ENCODE results near the gene MTHFD1.

- TF ChIP-seq TAF1 (IDR thresholded peaks at IDR 0.05; ENCODE audit: borderline replicate concordance, insufficient read depth, low read length) (no peak), POLR2AphosphoS5 (IDR thresholded peaks at IDR 0.05; ENCODE audit: low read depth, low read length) (no peak), REST (IDR thresholded peaks at IDR 0.05; ENCODE audit: insufficient read depth in 1 of 2, low read depth in 2 of 2, low read length in 2 of 2) (no peak)
These were observed 59.9 kb downstream of the MTHFD1 start for GRCh38 chr14:64447876-64448670.
